ENCODE data around the gene CFAP206. TPM values are rescaled to one million over a fixed set of nuclear protein-coding genes. Genes with fewer than 3 reads are reported as not detected.

Gene CFAP206
- total and polyA plus RNA-seq, 10 of the 15 experiments (the other 5 are each of a cell fraction or from before 2014, with no cell fraction given): 0.04 to 0.24 (median 0.09) TPM; not detected in 6

DNA sequence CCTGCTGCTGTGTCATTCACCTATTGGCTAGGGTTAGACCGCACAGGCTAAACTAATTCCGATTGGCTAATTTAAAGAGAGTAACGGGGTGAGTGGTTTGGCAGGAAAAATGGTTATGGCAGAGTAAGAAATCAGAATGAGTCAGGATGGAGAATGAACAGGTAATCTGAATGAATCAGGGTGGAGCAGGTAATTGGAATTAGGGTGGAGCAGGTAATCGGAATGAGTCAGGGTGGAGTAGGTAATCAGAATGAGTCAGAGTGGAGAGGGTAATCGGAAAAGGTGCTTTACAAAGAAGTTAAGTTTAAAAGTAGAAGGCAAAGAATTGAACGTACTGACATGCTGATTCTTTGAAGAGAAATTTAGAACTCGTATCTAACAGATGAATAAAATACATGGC, 76.7 kb downstream of the CFAP206 start (continued):
- TF ChIP-seq EGR1 (IDR thresholded peaks at IDR 0.05; ENCODE audit: borderline replicate concordance in 1 of 2, low read depth in 2 of 2, low read length in 2 of 2): no peak
- TF ChIP-seq, protein P1, sequence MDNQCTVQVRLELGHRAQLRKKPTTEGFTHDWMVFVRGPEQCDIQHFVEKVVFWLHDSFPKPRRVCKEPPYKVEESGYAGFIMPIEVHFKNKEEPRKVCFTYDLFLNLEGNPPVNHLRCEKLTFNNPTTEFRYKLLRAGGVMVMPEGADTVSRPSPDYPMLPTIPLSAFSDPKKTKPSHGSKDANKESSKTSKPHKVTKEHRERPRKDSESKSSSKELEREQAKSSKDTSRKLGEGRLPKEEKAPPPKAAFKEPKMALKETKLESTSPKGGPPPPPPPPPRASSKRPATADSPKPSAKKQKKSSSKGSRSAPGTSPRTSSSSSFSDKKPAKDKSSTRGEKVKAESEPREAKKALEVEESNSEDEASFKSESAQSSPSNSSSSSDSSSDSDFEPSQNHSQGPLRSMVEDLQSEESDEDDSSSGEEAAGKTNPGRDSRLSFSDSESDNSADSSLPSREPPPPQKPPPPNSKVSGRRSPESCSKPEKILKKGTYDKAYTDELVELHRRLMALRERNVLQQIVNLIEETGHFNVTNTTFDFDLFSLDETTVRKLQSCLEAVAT (IDR thresholded peaks at IDR 0.05): no peak
- TF ChIP-seq, protein P2, sequence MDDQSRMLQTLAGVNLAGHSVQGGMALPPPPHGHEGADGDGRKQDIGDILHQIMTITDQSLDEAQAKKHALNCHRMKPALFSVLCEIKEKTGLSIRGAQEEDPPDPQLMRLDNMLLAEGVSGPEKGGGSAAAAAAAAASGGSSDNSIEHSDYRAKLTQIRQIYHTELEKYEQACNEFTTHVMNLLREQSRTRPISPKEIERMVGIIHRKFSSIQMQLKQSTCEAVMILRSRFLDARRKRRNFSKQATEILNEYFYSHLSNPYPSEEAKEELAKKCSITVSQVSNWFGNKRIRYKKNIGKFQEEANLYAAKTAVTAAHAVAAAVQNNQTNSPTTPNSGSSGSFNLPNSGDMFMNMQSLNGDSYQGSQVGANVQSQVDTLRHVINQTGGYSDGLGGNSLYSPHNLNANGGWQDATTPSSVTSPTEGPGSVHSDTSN (IDR thresholded peaks at IDR 0.05; ENCODE audit: insufficient replicate concordance, low read depth, low read length): no peak
- TF ChIP-seq FOXK2 (IDR thresholded peaks at IDR 0.05): no peak
- no peak for TF ChIP-seq SUZ12 (IDR thresholded peaks at IDR 0.05; ENCODE audit: unreplicated experiment)
- TF ChIP-seq, protein P3, sequence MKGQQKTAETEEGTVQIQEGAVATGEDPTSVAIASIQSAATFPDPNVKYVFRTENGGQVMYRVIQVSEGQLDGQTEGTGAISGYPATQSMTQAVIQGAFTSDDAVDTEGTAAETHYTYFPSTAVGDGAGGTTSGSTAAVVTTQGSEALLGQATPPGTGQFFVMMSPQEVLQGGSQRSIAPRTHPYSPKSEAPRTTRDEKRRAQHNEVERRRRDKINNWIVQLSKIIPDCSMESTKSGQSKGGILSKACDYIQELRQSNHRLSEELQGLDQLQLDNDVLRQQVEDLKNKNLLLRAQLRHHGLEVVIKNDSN (IDR thresholded peaks at IDR 0.05; ENCODE audit: borderline replicate concordance, extremely low read length, insufficient read depth, low read depth, low read length): no peak
- no peak for TF ChIP-seq POLR2A (IDR thresholded peaks at IDR 0.05; ENCODE audit: low read depth, low read length)
- no peak for TF ChIP-seq POU2F2 (IDR thresholded peaks at IDR 0.05; ENCODE audit: borderline replicate concordance, low read depth, low read length)
- TF ChIP-seq MTA3 (IDR thresholded peaks at IDR 0.05; ENCODE audit: borderline replicate concordance, low read length): no peak
- TF ChIP-seq, protein P4, sequence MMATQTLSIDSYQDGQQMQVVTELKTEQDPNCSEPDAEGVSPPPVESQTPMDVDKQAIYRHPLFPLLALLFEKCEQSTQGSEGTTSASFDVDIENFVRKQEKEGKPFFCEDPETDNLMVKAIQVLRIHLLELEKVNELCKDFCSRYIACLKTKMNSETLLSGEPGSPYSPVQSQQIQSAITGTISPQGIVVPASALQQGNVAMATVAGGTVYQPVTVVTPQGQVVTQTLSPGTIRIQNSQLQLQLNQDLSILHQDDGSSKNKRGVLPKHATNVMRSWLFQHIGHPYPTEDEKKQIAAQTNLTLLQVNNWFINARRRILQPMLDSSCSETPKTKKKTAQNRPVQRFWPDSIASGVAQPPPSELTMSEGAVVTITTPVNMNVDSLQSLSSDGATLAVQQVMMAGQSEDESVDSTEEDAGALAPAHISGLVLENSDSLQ (IDR thresholded peaks at IDR 0.05): no peak
